Caco-2 (cell line): ENCODE measurements around the gene SEZ6L. TPM values are rescaled to one million over a fixed set of nuclear protein-coding genes. Genes with fewer than 3 reads are reported as not detected.

Source experiments
- BruUV-seq: library from RNA; stranded (reverse); fragments of 400-500 nt; replicated peaks from 2 replicates; lab custom pipeline; 2021; lab: Mats Ljungman, UMichigan
- CTCF ChIA-PET: fragments of 300-600 bp; sonication (Branson Sonifier 250); formaldehyde crosslinking; loops from one replicate; lab custom pipeline; 2022; ENCODE audit warnings: antibody characterized with exemption; lab: Charles Lee
- POLR2A ChIA-PET: fragments of 300-600 bp; sonication (Branson Sonifier 250); formaldehyde crosslinking; loops from one replicate; lab custom pipeline; 2022; ENCODE audit warnings: antibody characterized with exemption; lab: Charles Lee
- DNase-seq, 2 experiments: peaks; one replicate each; pipeline versions ENCODE4 v3.0.0 to v3.0.0-alpha.2; 2020 to 2022
- H3K27me3 ChIP-seq: replicated peaks from 2 replicates; pipeline ENCODE4 v1.6.0; 2011; ENCODE audit warnings: low read length; ENCODE audit not compliant: control insufficient read depth, insufficient read depth
- H3K36me3 ChIP-seq: 2 replicates; pipeline ENCODE4 v1.5.1; 2011; ENCODE audit warnings: low read length; ENCODE audit not compliant: control insufficient read depth, insufficient read depth
- H3K4me1 ChIP-seq: fragments of 250-450 bp; sonication (Bioruptor Pico); 2 replicates; pipeline ENCODE4 v1.5.1; 2020; ENCODE audit warnings: mild to moderate bottlenecking
- H3K4me3 ChIP-seq: 2 replicates; pipeline ENCODE4 v1.5.1; 2011; ENCODE audit warnings: low read depth, mild to moderate bottlenecking, control low read depth, low read length
- H3K9me3 ChIP-seq: fragments of 250-450 bp; sonication (Bioruptor Pico); 2 replicates; pipeline ENCODE4 v1.5.1; 2020; ENCODE audit warnings: mild to moderate bottlenecking, moderate library complexity
- H3K27ac Mint-ChIP-seq: one replicate; pipeline ENCODE4 v1.8.0; 2022; ENCODE audit warnings: mixed read lengths; ENCODE audit not compliant: unreplicated experiment
- H3K27me3 Mint-ChIP-seq: one replicate; pipeline ENCODE4 v1.8.0; 2022; ENCODE audit warnings: mixed read lengths; ENCODE audit not compliant: insufficient read depth, unreplicated experiment
- H3K36me3 Mint-ChIP-seq: one replicate; pipeline ENCODE4 v1.8.0; 2022; ENCODE audit warnings: mild to moderate bottlenecking, mixed read lengths; ENCODE audit not compliant: insufficient read depth, unreplicated experiment
- H3K4me1 Mint-ChIP-seq: one replicate; pipeline ENCODE4 v1.8.0; 2022; ENCODE audit warnings: low read depth, mixed read lengths; ENCODE audit not compliant: unreplicated experiment
- H3K4me3 Mint-ChIP-seq: one replicate; pipeline ENCODE4 v1.8.0; 2022; ENCODE audit warnings: mild to moderate bottlenecking, moderate library complexity, mixed read lengths; ENCODE audit not compliant: unreplicated experiment
- H3K9me3 Mint-ChIP-seq: one replicate; pipeline ENCODE4 v1.8.0; 2022; ENCODE audit warnings: mixed read lengths; ENCODE audit not compliant: unreplicated experiment
- CTCF ChIP-seq, 2 experiments: fragments of 200-600 bp in 1 of 2; IDR thresholded peaks; 1 replicate in 1 of 2; 2 replicates in 1 of 2; pipeline versions ENCODE4 v1.5.1 to v1.8.0; 2011 to 2022; ENCODE audit warnings: antibody characterized with exemption in 1 of 2, control low read depth in 1 of 2, inconsistent platforms in 1 of 2, low read depth in 1 of 2, low read length in 1 of 2, mild to moderate bottlenecking in 1 of 2, moderate library complexity in 1 of 2; ENCODE audit not compliant: insufficient read depth in 1 of 2, severe bottlenecking in 1 of 2, unreplicated experiment in 1 of 2
- intact Hi-C: fragments of 100-400 bp; cut with micrococcal nuclease; formaldehyde crosslinking; loops from one replicate; pipeline ENCODE4 v1.10.0; 2022; ENCODE audit not compliant: unreplicated experiment
- total RNA-seq: library from RNA; stranded (reverse); gene quantifications from 2 replicates; pipeline ENCODE4 v1.2.3, GENCODE V29; 2022

The SEZ6L gene
- total RNA-seq, 1 experiment from 2014 or later = not detected

- Histone ChIP-seq H3K9me3 (no peaks in the 10 kb centered on the region), H3K4me3 (no peak overlapping the region), H3K27me3 (no peaks in the 10 kb centered on the region), H3K36me3 (no peaks in the 10 kb centered on the region), H3K4me1 (no peaks in the 10 kb centered on the region)
- peak in 1 of 2 experiments; percentile 54 for DNase-seq
- no peak overlapping the region for H3K27ac Mint-ChIP-seq
- intact Hi-C loops = loop anchor here (1.0 kb wide), 1 partner anchor 63 kb away; no protein-coding TSS in a partner anchor
- H3K36me3 Mint-ChIP-seq = no peaks in the 10 kb centered on the region
- H3K9me3 Mint-ChIP-seq = no peaks in the 10 kb centered on the region
- peak; percentile 42 to 53 for TF ChIP-seq CTCF (IDR thresholded peaks at IDR 0.05; ENCODE audit: insufficient read depth in 1 of 2, low read depth in 1 of 2, low read length in 1 of 2, severe bottlenecking in 1 of 2, unreplicated experiment in 1 of 2)
- POLR2A ChIA-PET = no interaction called here
- H3K4me1 Mint-ChIP-seq = no peaks in the 10 kb centered on the region
- no TSS peak for BruUV-seq
- peaks cover 4% of the 10 kb centered on the region for H3K27me3 Mint-ChIP-seq
- CTCF ChIA-PET = interaction anchor here (0.8 to 0.9 kb wide), 2 partner anchors 34 to 63 kb away, joined by 3 read pairs; no protein-coding TSS in a partner anchor
- no peak overlapping the region for H3K4me3 Mint-ChIP-seq
Measured at GRCh38 chr22:26398741-26399153, 229.5 kb downstream of the SEZ6L start.

GRCh38 chr22:26399289-26399688 lies 230.0 kb downstream of the SEZ6L start:
- Histone ChIP-seq H3K36me3 (no peaks in the 10 kb centered on the region), H3K27me3 (no peaks in the 10 kb centered on the region), H3K4me1 (no peaks in the 10 kb centered on the region), H3K4me3 (no peak overlapping the region), H3K9me3 (no peaks in the 10 kb centered on the region)
- peaks cover 4% of the 10 kb centered on the region for H3K27me3 Mint-ChIP-seq
- H3K4me1 Mint-ChIP-seq = no peaks in the 10 kb centered on the region
- CTCF ChIA-PET = interaction anchor here (0.7 kb wide), 1 partner anchor 266 kb away, joined by 4 read pairs; no protein-coding TSS in a partner anchor
- H3K27ac Mint-ChIP-seq = no peak overlapping the region
- no peak for DNase-seq
- POLR2A ChIA-PET = no interaction called here
- no TSS peak for BruUV-seq
- H3K36me3 Mint-ChIP-seq = no peaks in the 10 kb centered on the region
- no peak overlapping the region for H3K4me3 Mint-ChIP-seq
- intact Hi-C loops = no loop called here
- H3K9me3 Mint-ChIP-seq = no peaks in the 10 kb centered on the region
- no peak for TF ChIP-seq CTCF (IDR thresholded peaks at IDR 0.05; ENCODE audit: insufficient read depth in 1 of 2, low read depth in 1 of 2, low read length in 1 of 2, severe bottlenecking in 1 of 2, unreplicated experiment in 1 of 2)

- no TSS peak for BruUV-seq
- TF ChIP-seq CTCF (IDR thresholded peaks at IDR 0.05; ENCODE audit: insufficient read depth in 1 of 2, low read depth in 1 of 2, low read length in 1 of 2, severe bottlenecking in 1 of 2, unreplicated experiment in 1 of 2) = no peak
- H3K4me1 Mint-ChIP-seq = no peaks in the 10 kb centered on the region
- Histone ChIP-seq H3K4me3 (no peak overlapping the region), H3K36me3 (no peaks in the 10 kb centered on the region), H3K4me1 (no peaks in the 10 kb centered on the region), H3K9me3 (no peaks in the 10 kb centered on the region), H3K27me3 (no peaks in the 10 kb centered on the region)
- H3K27ac Mint-ChIP-seq = no peak overlapping the region
- H3K27me3 Mint-ChIP-seq = peaks cover 7% of the 10 kb centered on the region
- H3K4me3 Mint-ChIP-seq = no peak overlapping the region
- H3K36me3 Mint-ChIP-seq = no peaks in the 10 kb centered on the region
- intact Hi-C loops = no loop called here
- DNase-seq = no peak
- no peaks in the 10 kb centered on the region for H3K9me3 Mint-ChIP-seq
- ChIA-PET POLR2A (no interaction called here), CTCF (no interaction called here)
Measured at GRCh38 chr22:26401726-26402125, 232.5 kb downstream of the SEZ6L start.
